Body of pancreas (tissue), 4 donors: ENCODE data around the gene TTLL10.

Experiments used
- CTCF ChIP-seq, 7 experiments: fragments of 450-650 bp in 4 of 7; fragments of 200-600 bp in 3 of 7; sonication (generic) in 3 of 7; IDR thresholded peaks; one replicate each; pipeline ENCODE4 v1.5.1; 2016 to 2019; ENCODE audit warnings: antibody characterized with exemption in 7 of 7
- POLR2A ChIP-seq, 3 donors: fragments of 450-650 bp; IDR thresholded peaks; one replicate each; pipeline ENCODE4 v1.6.1; 2016; ENCODE audit warnings: antibody characterized with exemption in 3 of 3, mild to moderate bottlenecking in 2 of 3

DNA sequence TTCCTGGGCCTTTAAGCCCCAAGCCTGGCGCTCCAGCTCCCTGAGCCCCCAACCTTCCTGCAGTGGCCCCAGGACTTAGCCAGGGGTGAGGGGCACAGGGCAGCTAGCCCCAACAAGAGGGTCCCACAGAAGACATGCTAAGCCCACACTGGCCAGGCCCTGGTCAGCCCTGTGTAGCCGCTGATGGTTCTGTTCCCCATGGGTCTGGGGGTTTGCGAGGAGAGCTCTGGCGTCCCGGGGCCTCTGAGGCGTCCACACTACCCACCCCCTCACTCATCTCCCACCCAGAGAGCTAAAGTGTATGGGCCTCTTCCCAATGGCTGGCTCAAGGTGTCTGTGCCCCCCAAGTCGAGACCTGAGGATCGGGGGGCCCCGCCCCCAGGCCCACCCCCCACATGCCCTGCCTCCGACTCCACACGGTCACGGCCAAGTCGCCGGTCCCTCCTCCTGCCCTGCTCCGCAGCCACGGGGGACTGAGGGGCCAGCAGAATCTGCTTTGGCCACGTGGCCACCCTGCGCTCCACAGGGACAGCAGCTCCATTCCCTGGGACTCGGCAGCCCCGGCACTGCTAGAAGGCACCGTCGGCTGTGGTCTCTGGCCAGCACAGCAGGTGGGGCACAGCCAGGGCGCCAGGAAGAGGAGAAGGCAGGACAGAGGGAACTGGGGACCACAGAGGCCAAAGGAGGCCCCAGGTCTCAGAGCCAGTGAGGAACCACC is 24.9 kb downstream of the TTLL10 start:
- TF ChIP-seq POLR2A (IDR thresholded peaks at IDR 0.05) (no peak), CTCF (IDR thresholded peaks at IDR 0.05) (no peak)
